GM20000 (cell line): Measurements from ENCODE around the gene CC2D1B.

Experiments used
- DNase-seq: peaks from one replicate; pipeline ENCODE4 v3.0.0; 2012; ENCODE audit warnings: low spot score
- CTCF ChIP-seq: IDR thresholded peaks from 2 replicates; pipeline ENCODE4 v1.5.1; 2012; ENCODE audit warnings: mild to moderate bottlenecking, control low read depth; ENCODE audit errors: extremely low read depth, missing control alignments

The CC2D1B gene

GRCh38 chr1:52358851-52359497 lies 7.0 kb downstream of the CC2D1B start:
- TF ChIP-seq CTCF = no peak
- no peak for DNase-seq

- TF ChIP-seq CTCF = no peak
These were observed 8.6 kb downstream of the CC2D1B start for GRCh38 chr1:52357397-52357796.

DNA sequence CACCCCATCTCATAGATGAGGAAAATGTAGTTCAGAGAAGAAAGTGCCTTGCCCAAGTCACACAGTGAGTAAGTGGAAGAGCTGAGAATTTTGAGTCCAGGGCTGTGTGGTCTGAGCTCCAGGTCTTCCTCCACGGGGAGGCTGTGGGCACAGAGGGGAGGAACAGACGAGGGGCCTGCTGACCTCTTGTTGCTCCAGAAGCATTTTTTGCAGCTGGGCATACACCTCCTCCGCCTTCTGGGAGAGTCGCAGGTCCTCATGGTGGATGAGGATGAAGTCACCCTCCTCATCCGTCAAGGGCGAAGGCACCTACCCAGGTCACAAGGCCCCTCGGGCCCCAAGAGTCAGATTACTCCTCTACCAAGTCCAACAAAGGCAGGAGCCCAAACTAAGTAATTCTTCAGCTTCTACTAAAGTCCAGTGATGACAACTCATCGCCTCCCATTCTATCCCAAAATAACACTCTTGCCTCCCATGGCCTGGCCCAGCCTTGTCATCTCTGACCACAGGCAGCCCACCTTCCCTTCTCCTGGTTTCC lies 9.1 kb downstream of the CC2D1B start:
- no peak for TF ChIP-seq CTCF

More at GRCh38 chr1:52357397-52357796, 8.6 kb downstream of the CC2D1B start:
- no peak for DNase-seq

DNA sequence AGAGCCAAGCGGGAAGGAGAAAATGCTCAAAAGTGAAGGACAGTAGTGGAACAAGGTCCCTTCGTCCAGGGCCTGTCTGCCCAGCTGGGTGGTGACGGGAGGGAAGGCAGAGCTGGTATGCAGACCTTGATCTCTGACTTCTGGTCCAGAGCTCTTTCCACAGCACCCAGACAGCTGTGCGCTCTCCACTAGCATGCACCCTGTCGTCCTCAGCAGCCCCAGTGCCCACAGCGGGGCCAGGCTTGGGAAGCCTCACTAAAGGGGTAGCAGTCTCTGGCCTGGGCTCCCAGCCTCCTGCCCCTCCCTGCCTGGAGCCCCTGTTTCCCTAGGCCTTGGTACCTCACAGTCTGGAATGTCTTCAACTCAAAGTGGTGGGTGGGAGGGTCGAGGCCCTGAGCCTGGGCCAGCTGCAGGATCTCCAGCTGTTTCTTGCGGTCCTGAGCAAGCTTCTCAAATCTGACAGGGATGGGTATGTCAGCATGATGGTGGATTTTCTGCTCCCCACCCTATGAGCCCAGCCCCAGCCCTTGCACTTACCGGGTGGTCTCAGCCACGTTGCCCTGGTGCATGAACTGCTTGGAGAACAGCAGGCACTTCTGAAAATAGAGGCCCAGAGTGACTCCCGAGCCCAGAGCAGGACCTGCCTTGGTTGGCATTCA lies 10.0 kb downstream of the CC2D1B start:
- DNase-seq = no peak
- TF ChIP-seq CTCF = no peak

More for the DNA sequence above, 9.1 kb downstream of the CC2D1B start:
- no peak for DNase-seq

GRCh38 chr1:52355436-52355835 lies 10.6 kb downstream of the CC2D1B start:
- TF ChIP-seq CTCF = no peak
- no peak for DNase-seq

DNA sequence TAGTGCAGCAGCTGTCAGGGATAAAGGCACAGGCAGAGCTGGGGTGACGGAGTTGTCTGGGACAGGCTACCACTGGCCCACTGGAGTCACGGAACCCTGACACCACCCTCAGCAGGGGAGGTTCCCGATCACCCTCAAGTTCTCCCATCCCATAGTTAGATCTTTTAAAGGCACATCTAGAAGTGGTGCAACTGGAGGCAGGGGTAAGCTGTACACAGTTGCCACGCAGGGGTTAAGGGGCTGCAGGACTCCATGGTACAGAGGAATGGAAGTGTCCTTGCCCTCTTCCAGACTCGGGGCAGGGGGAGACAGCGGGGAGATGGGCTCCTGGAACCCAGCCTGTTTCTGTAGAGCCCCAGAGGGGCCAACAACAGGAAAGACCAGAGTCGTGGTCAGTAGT lies 13.3 kb downstream of the CC2D1B start:
- TF ChIP-seq CTCF = no peak
- no peak for DNase-seq

DNA sequence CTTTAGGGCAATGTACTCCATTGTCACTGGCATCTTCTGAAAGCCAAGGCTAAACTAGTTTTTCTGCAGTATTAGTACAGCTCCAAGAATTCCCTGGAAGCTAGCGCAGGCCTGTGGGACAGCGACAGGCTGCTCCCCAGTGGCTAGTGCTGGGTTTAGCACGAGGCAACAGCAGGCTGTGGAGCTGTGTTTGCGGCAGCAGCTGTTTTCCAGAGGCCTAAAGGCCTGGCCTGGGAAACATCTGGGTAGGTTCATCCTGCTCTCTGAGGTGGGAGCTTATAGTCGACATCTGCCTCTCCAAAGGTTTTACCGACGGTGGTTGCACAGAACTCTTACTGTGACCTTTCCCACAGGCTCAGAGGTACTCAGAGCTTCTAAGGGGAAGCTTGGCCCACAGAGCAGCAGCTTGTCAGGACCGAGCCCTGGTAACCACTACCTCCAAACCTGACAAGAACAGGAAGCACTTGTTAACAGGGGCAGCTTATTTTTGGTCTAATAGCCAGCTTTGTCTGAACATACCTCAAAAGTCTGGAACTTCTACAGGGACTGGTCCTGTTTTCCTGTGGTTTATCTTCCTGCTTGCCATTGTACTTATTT lies 17.2 kb downstream of the CC2D1B start:
- no peak for TF ChIP-seq CTCF
- no peak for DNase-seq
